HK-2 (cell line): Measurements from ENCODE around the gene PPP4R2.
"Not testable (repeated sequence)": the region's sequence is repeated elsewhere in the genome, so short reads cannot be mapped to it uniquely, and the experiment has no call there.

Experiments used
- DNase-seq: peaks from one replicate; pipeline ENCODE4 v3.0.0-alpha.2; 2018; ENCODE audit not compliant: unreplicated experiment

PPP4R2 gene

DNA sequence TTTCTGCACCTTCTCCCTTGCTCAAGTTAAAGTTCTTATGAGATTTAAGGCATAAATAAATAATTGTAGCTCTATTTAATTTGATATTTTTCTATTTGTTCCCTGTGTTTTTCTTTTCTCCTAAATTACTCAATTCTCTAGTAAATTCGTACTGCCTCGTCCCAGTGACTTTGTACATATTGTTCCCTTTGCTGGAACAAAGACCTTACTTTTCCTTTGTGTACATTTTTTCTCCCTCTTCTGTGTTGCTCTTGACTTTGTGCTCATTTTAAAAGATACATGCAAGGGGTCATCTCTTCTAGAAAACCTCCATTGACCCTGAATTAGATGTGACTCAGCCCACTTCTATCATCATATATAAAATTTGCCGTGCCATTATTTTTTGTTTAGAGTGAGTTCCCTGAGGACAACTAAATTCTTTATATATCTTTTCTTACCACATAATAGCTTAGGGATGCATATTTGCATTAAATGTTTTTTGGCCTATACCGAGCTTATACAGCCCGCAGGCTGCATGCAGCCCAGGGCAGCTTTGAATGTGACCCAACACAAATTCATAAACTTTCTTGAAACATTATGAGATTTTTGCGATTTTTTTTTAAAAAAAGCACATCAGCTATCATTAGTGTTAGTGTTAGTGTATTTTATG is 29.6 kb downstream of the PPP4R2 start:
- DNase-seq, result no peak

DNA sequence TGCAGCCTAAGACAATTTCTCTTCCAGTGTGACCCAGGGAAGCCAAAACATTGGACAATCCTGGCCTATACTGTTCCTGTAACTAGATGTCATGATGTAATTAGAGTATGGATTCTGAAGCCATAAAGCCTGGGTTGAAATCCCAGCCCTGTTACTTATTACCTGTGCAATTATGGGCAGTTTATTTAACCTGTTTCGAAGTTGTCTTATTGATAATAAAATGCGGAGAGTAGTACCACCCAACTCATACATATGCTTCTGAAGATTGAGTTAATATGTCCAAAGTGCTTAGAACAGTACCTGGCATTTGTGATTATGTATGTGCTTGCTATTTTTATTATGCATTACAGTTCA is 30.1 kb downstream of the PPP4R2 start:
- DNase-seq, result no peak

- DNase-seq, result no peak
Measured at GRCh38 chr3:73028803-73029202, 32.2 kb downstream of the PPP4R2 start.

- DNase-seq, result peak; percentile 24
Measured at GRCh38 chr3:73029321-73029796, 32.7 kb downstream of the PPP4R2 start.

DNA sequence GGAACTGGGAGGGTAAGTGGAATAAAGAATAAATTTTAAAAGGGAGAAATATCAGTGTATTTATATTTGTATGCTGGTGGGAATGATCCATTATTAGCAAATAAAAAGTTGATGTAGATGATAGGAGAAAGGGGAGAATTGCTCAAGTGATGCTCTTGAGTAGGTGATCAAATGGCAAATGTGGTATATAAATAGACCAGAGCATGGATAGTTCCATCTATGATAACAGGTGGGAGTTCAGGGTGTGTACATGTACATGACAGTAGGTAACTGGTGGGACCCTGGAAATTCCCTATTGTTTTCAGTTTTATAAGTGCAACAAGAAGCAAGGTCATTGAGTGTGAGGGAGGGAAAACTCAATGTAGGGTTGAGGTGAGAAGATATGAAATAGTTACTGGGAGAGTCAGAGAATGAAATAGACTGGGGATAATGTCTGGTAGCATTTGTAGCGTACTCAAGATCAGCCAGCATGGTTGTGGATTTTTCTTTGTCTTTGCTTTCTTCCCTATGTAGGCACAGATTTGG is 33.5 kb downstream of the PPP4R2 start:
- no peak for DNase-seq

DNA sequence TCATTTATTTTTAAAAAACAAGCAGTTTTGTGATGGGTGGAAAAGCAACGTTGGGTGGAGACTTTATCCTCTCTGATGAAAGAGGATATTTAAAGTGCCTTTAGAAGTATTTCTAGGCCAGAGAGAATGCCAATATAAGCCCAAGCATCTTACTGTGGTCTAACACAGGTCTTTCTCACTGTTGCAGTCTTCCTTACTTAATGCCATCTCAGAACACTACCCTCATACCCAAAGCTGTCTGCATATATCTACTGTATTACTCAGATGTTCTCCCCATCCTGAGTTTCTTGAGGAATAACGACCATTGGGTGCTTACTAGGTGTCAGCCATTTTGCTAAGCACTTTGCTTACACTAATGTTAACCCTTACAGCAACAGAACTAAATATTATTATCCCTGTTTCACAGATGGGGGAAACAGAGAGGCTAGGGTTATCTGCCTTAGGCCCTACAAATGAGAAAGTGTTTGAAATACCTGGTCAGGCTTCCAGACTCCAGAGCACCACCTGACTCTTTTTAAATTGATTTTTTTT is 35.0 kb downstream of the PPP4R2 start:
- DNase-seq, result no peak

- no peak for DNase-seq
Measured at GRCh38 chr3:73036694-73037591, 40.3 kb downstream of the PPP4R2 start.

- no peak for DNase-seq
Measured at GRCh38 chr3:73041537-73041936, 44.9 kb downstream of the PPP4R2 start.

DNA sequence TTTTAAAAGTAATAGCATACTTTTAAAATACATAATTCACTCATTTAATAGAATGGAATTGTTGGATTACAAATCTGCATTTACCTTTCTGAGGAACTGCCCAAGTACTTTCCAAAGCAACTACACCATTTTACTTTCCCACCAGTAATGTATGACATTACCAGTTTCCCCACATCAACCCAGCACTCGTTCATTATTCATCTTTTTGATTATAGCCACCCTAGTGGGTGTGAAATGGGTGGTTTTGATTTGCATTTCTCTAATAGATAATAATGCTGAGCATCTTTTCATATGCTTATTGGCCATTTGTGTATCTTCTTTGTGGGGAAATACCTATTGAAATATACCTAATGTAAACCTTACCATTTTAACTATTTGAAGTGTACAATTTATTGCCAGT is 46.8 kb downstream of the PPP4R2 start:
- no peak for DNase-seq

GRCh38 chr3:73045391-73045790 is 48.8 kb downstream of the PPP4R2 start:
- no peak for DNase-seq

- no peak for DNase-seq
Measured at GRCh38 chr3:73046195-73046594, 49.6 kb downstream of the PPP4R2 start.

DNA sequence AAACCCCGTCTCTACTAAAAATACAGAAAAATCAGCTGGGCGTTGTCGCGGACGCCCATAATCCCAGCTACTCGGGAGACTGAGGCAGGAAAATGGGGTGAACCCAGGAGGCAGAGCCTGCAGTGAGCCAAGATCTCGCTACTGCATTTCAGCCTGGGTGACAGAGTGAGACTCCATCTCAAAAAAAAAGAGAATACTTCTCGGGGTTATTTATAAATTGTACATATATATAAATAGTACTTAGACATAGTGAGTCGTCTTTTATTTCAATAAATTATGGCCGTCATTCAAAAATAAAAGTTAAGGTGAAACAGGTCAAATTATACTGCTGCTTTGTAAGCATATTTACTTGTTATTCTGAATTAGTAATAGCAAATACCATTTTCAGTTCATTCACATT is 52.7 kb downstream of the PPP4R2 start:
- DNase-seq, result no peak

- no peak for DNase-seq
Measured at GRCh38 chr3:73052857-73053256, 56.2 kb downstream of the PPP4R2 start.

DNA sequence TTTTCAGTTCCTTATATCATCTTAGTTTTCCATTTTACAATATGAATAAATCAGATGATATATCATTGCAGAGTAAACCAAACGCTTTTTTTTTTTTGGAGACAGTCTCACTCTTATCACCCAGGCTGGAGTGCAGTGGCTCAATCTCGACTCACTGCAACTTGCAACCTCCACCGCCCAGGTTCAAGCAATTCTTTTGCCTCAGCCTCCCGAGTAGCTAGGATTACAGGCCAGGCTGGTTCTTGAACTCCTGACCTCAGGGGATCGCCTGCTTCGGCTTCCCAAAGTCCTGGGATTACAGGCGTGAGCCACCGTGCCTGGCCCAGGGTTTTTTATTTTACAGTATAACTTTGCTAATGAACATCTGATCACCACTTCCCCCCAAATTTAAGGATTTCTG is 59.0 kb downstream of the PPP4R2 start:
- DNase-seq, result no peak

DNA sequence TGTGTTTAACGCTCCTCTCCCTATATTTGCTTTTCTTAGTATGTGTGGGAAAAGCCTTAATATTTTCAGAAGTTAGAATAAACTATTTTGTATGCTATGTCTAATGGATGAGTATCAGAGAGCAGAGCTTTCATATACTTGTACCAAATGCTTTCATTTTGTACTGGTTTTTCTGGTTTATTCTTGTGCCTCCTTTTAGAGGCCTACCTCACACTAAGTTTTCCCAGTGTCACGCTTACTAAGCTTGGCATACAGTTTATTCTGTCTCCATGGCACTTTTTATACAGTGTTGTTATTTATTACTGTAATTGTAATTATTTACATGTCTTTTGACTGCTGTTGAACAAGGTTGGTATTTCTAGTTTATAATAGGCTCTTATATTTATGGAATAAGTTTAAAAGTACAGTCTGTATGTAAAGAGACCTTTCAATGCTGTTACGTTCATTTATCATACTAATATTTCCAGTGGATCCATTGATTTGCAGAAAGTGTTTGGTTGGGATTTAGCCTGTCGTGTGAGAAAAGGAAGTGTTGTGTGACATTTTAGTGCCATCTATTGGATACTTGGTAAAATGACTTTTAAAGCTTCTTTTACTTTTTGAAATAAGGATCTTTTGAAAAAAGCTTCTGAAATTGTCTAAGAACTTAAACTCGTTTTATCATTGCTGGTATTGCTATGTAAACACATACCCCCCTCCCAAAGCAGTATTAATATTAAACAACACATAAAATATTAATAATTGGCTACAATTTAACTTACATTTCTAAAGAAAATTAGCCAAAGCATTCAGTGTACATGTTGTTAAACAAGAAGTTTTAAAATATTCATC is 59.6 kb downstream of the PPP4R2 start:
- no peak for DNase-seq

DNA sequence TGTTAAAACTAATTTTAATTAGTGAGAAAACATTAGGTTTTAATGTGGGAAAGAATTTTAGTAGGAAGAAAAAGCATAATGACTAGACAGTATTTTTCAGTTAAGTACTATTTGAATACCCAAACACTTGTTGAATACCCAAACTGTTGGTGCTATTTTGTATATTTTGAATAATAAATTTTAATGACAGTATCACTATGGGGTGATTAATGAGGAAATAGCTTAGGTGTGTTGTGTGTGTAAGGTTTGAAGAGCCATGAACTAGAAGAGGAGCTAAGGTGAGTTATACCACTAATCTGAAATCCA is 60.2 kb downstream of the PPP4R2 start:
- DNase-seq, result no peak

GRCh38 chr3:73060302-73060723 is 63.7 kb downstream of the PPP4R2 start:
- no peak for DNase-seq

DNA sequence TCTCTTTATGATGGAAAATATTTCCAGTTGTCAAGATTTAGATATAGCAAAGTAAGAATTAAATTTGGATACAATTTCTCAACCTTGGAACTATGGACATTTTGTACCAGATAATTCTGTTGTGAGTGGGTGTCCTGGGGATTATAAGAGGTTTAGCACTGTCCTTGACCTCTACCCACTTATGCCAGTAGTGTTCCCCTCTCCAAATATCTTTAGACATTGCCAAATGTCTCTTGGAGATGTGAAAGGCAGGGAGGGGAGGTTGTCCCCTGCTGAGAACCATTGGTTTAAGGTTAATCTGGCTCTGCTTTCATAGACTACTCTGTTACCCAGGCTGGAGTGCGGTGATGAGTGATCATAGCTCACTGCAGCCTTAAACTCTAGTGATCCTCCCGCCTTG is 64.8 kb downstream of the PPP4R2 start, which contains the start of gene EBLN2:
EBLN2 (plus strand) TSS at position 244 of the 400 bp plus-strand sequence. CDS start 423 bp downstream, outside the sequence.
- no peak for DNase-seq

GRCh38 chr3:73066243-73066642 is 69.6 kb downstream of the PPP4R2 start:
- not testable (repeated sequence) for DNase-seq

- no peak for DNase-seq
Measured at GRCh38 chr3:73068419-73068818, 71.8 kb downstream of the PPP4R2 start.

GRCh38 chr3:73069187-73069586 is 72.6 kb downstream of the PPP4R2 start:
- DNase-seq, result no peak
